CD4-positive, alpha-beta T cell treated with Interleukin-15 for 1 hour (primary cell): ENCODE data around the gene RAPGEF2.

Source experiments
- DNase-seq: peaks from one replicate; pipeline ENCODE4 v3.0.0-alpha.2; 2020

RAPGEF2 gene

GRCh38 chr4:159204566-159204965, 101.7 kb downstream of the RAPGEF2 start:
- no peak for DNase-seq

GRCh38 chr4:159205466-159205865, 102.6 kb downstream of the RAPGEF2 start:
- DNase-seq, result no peak

GRCh38 chr4:159206427-159206871, 103.6 kb downstream of the RAPGEF2 start:
- no peak for DNase-seq

- DNase-seq, result no peak
These were observed 106.4 kb downstream of the RAPGEF2 start for GRCh38 chr4:159209249-159209648.

GRCh38 chr4:159210975-159211374, 108.1 kb downstream of the RAPGEF2 start:
- no peak for DNase-seq

- no peak for DNase-seq
These were observed 109.9 kb downstream of the RAPGEF2 start for GRCh38 chr4:159212675-159213293.

GRCh38 chr4:159216834-159217233, 114.0 kb downstream of the RAPGEF2 start:
- no peak for DNase-seq

- DNase-seq, result no peak
These were observed 117.0 kb downstream of the RAPGEF2 start for GRCh38 chr4:159219862-159220261.

- no peak for DNase-seq
These were observed 117.5 kb downstream of the RAPGEF2 start for GRCh38 chr4:159220353-159220752.

GRCh38 chr4:159221280-159221679, 118.4 kb downstream of the RAPGEF2 start:
- no peak for DNase-seq

GRCh38 chr4:159222043-159222552, 119.2 kb downstream of the RAPGEF2 start:
- DNase-seq, result no peak

- no peak for DNase-seq
These were observed 121.5 kb downstream of the RAPGEF2 start for GRCh38 chr4:159224408-159224807.

GRCh38 chr4:159227378-159227777, 124.5 kb downstream of the RAPGEF2 start:
- DNase-seq, result no peak

GRCh38 chr4:159227984-159228383, 125.1 kb downstream of the RAPGEF2 start:
- DNase-seq, result no peak

- DNase-seq, result no peak
These were observed 126.3 kb downstream of the RAPGEF2 start for GRCh38 chr4:159229164-159229563.

- DNase-seq, result no peak
These were observed 129.7 kb downstream of the RAPGEF2 start for GRCh38 chr4:159232465-159233106.

GRCh38 chr4:159235779-159236368, 133.0 kb downstream of the RAPGEF2 start:
- no peak for DNase-seq

- no peak for DNase-seq
These were observed 135.1 kb downstream of the RAPGEF2 start for GRCh38 chr4:159237975-159238374.

- DNase-seq, result no peak
These were observed 135.8 kb downstream of the RAPGEF2 start for GRCh38 chr4:159238631-159239030.

- DNase-seq, result no peak
These were observed 136.8 kb downstream of the RAPGEF2 start for GRCh38 chr4:159239629-159240028.

- DNase-seq, result no peak
These were observed 137.2 kb downstream of the RAPGEF2 start for GRCh38 chr4:159240046-159240445.

GRCh38 chr4:159240687-159241086, 137.8 kb downstream of the RAPGEF2 start:
- DNase-seq, result no peak

GRCh38 chr4:159242427-159242826, 139.5 kb downstream of the RAPGEF2 start:
- DNase-seq, result no peak
